ENCODE data around the gene WDTC1. TPM values are rescaled to one million over a fixed set of nuclear protein-coding genes. Genes with fewer than 3 reads are reported as not detected.

Gene WDTC1
- total RNA-seq, 1 experiment from 2014 or later, result 20.9 TPM

- no peak overlapping the region for H3K4me3 ChIP-seq (ENCODE audit: low read depth, low read length, poor library complexity, severe bottlenecking)
- no peaks in the 10 kb centered on the region for H3K36me3 ChIP-seq (ENCODE audit: insufficient read depth, low read length, poor library complexity, severe bottlenecking)
- H3K27me3 ChIP-seq (replicated peaks; ENCODE audit: insufficient read depth, low read depth, low read length, poor library complexity), result no peaks in the 10 kb centered on the region
- no peak for DNase-seq (ENCODE audit: low spot score)
- H3K27ac ChIP-seq (ENCODE audit: low read depth, low read length, poor library complexity, severe bottlenecking), result no peak overlapping the region
- no TSS peak for BruUV-seq (replicated peaks)
- H3K9me3 ChIP-seq (ENCODE audit: low read depth, low read length, poor library complexity, severe bottlenecking), result no peaks in the 10 kb centered on the region
- intact Hi-C loops (cut with micrococcal nuclease; ENCODE audit: unreplicated experiment), result no loop called here
- TF ChIP-seq, protein P1, sequence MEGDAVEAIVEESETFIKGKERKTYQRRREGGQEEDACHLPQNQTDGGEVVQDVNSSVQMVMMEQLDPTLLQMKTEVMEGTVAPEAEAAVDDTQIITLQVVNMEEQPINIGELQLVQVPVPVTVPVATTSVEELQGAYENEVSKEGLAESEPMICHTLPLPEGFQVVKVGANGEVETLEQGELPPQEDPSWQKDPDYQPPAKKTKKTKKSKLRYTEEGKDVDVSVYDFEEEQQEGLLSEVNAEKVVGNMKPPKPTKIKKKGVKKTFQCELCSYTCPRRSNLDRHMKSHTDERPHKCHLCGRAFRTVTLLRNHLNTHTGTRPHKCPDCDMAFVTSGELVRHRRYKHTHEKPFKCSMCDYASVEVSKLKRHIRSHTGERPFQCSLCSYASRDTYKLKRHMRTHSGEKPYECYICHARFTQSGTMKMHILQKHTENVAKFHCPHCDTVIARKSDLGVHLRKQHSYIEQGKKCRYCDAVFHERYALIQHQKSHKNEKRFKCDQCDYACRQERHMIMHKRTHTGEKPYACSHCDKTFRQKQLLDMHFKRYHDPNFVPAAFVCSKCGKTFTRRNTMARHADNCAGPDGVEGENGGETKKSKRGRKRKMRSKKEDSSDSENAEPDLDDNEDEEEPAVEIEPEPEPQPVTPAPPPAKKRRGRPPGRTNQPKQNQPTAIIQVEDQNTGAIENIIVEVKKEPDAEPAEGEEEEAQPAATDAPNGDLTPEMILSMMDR (conservative IDR thresholded peaks at IDR 0.05; ENCODE audit: low read depth, low read length), result no peak
- no peak for TF ChIP-seq EZH2 (IDR thresholded peaks at IDR 0.05; ENCODE audit: borderline replicate concordance, low read depth, low read length, poor library complexity, severe bottlenecking)
- ChIA-PET POLR2A (ENCODE audit: low non-redundant PET) (no interaction called here), CTCF (no interaction called here)
- peaks cover 8% of the 10 kb centered on the region for H3K4me1 ChIP-seq (ENCODE audit: insufficient read depth, low read length, poor library complexity, severe bottlenecking)
These were observed 80.3 kb downstream of the WDTC1 start for GRCh38 chr1:27314737-27315136.

- Histone ChIP-seq H3K27ac (ENCODE audit: low read depth, low read length, poor library complexity, severe bottlenecking) (no peak overlapping the region), H3K27me3 (replicated peaks; ENCODE audit: insufficient read depth, low read depth, low read length, poor library complexity) (no peaks in the 10 kb centered on the region), H3K9me3 (ENCODE audit: low read depth, low read length, poor library complexity, severe bottlenecking) (no peaks in the 10 kb centered on the region), H3K4me3 (ENCODE audit: low read depth, low read length, poor library complexity, severe bottlenecking) (no peak overlapping the region), H3K36me3 (ENCODE audit: insufficient read depth, low read length, poor library complexity, severe bottlenecking) (no peaks in the 10 kb centered on the region), H3K4me1 (ENCODE audit: insufficient read depth, low read length, poor library complexity, severe bottlenecking) (peaks cover 8% of the 10 kb centered on the region)
- no peak for DNase-seq (ENCODE audit: low spot score)
- no TSS peak for BruUV-seq (replicated peaks)
- TF ChIP-seq, protein P1 (conservative IDR thresholded peaks at IDR 0.05; ENCODE audit: low read depth, low read length), result no peak
- TF ChIP-seq EZH2 (IDR thresholded peaks at IDR 0.05; ENCODE audit: borderline replicate concordance, low read depth, low read length, poor library complexity, severe bottlenecking), result no peak
- intact Hi-C loops (cut with micrococcal nuclease; ENCODE audit: unreplicated experiment), result no loop called here
- CTCF ChIA-PET, result interaction anchor here (0.7 to 1.4 kb wide), 2 partner anchors 16 to 188 kb away, joined by 5 to 13 read pairs; no protein-coding TSS in a partner anchor
- POLR2A ChIA-PET (ENCODE audit: low non-redundant PET), result no interaction called here
These were observed 82.4 kb downstream of the WDTC1 start for GRCh38 chr1:27316860-27317259.

DNA sequence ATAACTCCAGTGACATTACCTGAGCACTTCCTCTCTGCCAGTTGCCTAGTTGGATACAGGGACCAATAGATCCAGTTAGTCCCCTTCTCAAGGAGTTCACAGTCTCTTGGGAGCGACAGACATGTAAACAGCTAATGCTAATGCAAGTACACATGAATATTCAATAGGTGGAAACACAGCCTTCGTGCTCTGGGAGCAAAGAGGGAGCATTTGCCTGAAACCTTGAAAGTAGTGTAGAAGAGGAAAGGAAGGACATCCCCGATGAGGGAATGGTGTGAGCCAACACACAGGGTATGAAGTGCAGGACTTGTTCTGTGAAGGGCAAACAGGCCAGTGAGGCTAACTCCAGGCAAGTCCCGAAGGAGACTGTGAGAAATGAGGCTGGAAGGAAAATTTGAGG, 83.7 kb downstream of the WDTC1 start:
- ChIA-PET POLR2A (ENCODE audit: low non-redundant PET) (no interaction called here), CTCF (interaction anchor here (1.5 kb wide), 1 partner anchor 18 kb away, joined by 4 read pairs; no protein-coding TSS in a partner anchor)
- Histone ChIP-seq H3K4me1 (ENCODE audit: insufficient read depth, low read length, poor library complexity, severe bottlenecking) (peaks cover 12% of the 10 kb centered on the region), H3K36me3 (ENCODE audit: insufficient read depth, low read length, poor library complexity, severe bottlenecking) (no peaks in the 10 kb centered on the region), H3K9me3 (ENCODE audit: low read depth, low read length, poor library complexity, severe bottlenecking) (no peaks in the 10 kb centered on the region), H3K27me3 (replicated peaks; ENCODE audit: insufficient read depth, low read depth, low read length, poor library complexity) (no peaks in the 10 kb centered on the region), H3K4me3 (ENCODE audit: low read depth, low read length, poor library complexity, severe bottlenecking) (no peak overlapping the region), H3K27ac (ENCODE audit: low read depth, low read length, poor library complexity, severe bottlenecking) (no peak overlapping the region)
- peak; percentile 48 for DNase-seq (ENCODE audit: low spot score)
- no TSS peak for BruUV-seq (replicated peaks)
- no peak for TF ChIP-seq EZH2 (IDR thresholded peaks at IDR 0.05; ENCODE audit: borderline replicate concordance, low read depth, low read length, poor library complexity, severe bottlenecking)
- TF ChIP-seq, protein P1 (conservative IDR thresholded peaks at IDR 0.05; ENCODE audit: low read depth, low read length), result no peak
- intact Hi-C loops (cut with micrococcal nuclease; ENCODE audit: unreplicated experiment), result no loop called here

Measured in A673 (cell line).